OCI-LY3 (cell line): ENCODE data around the gene EDNRA.
"Not testable (repeated sequence)": the region's sequence is repeated elsewhere in the genome, so short reads cannot be mapped to it uniquely, and the experiment has no call there.

Source experiments
- H2AFZ ChIP-seq: fragments of 200-600, 300-600 bp; shearing (Covaris generic); 2 replicates; pipeline ENCODE4 v1.6.0; 2014; ENCODE audit warnings: antibody characterized with exemption, low read depth, low read length
- H3K27ac ChIP-seq: fragments of 200-600, 300-600 bp; sonication (generic); 2 replicates; pipeline ENCODE4 v1.5.1; 2014; ENCODE audit warnings: mild to moderate bottlenecking, low read length, moderate library complexity, mixed read lengths
- H3K27me3 ChIP-seq: fragments of 200-600, 300-600 bp; sonication (generic); 2 replicates; pipeline ENCODE4 v1.6.1; 2014; ENCODE audit warnings: low read depth, low read length, mixed read lengths
- H3K36me3 ChIP-seq: fragments of 200-600, 300-600 bp; sonication (generic); replicated peaks from 2 replicates; pipeline ENCODE3; 2014; ENCODE audit warnings: low read depth, low read length, mixed read lengths
- H3K4me1 ChIP-seq: fragments of 300-600, 200-600 bp; sonication (generic); 2 replicates; pipeline ENCODE4 v1.6.1; 2014; ENCODE audit warnings: low read length, mixed read lengths
- H3K4me2 ChIP-seq: fragments of 200-600, 300-600 bp; sonication (generic); 2 replicates; pipeline ENCODE4 v1.6.1; 2014; ENCODE audit warnings: low read length, mixed read lengths
- H3K4me3 ChIP-seq: fragments of 300-600, 200-600 bp; sonication (generic); 2 replicates; pipeline ENCODE4 v1.5.1; 2014; ENCODE audit warnings: antibody characterized with exemption, mild to moderate bottlenecking, low read length, moderate library complexity
- H3K79me2 ChIP-seq: fragments of 300-600, 200-600 bp; shearing (Covaris generic); 2 replicates; pipeline ENCODE4 v1.6.1; 2014; ENCODE audit warnings: mild to moderate bottlenecking, low read length, mixed read lengths
- H3K9ac ChIP-seq: fragments of 300-600, 200-600 bp; shearing (Covaris generic); 2 replicates; pipeline ENCODE4 v1.6.0; 2014; ENCODE audit warnings: mild to moderate bottlenecking, low read length, moderate library complexity
- H3K9me3 ChIP-seq: fragments of 200-600, 300-600 bp; shearing (Covaris generic); 2 replicates; pipeline ENCODE4 v1.6.1; 2014; ENCODE audit warnings: low read length, mixed read lengths; ENCODE audit not compliant: insufficient read depth
- H4K20me1 ChIP-seq: fragments of 200-600, 300-600 bp; sonication (generic); 2 replicates; pipeline ENCODE4 v1.6.1; 2016; ENCODE audit warnings: low read length, mixed read lengths; ENCODE audit not compliant: insufficient read depth
- EZH2phosphoT487 ChIP-seq: fragments of 200-600 bp; shearing (Covaris generic); IDR thresholded peaks from 2 replicates; pipeline ENCODE4 v1.6.1; 2018; ENCODE audit warnings: antibody characterized with exemption, mixed run types, low read depth
- TF ChIP-seq, protein P1 (sequence below): fragments of 200-600, 300-600 bp; sonication (generic); IDR thresholded peaks from 2 replicates; pipeline ENCODE4 v1.5.1; 2014; ENCODE audit warnings: antibody characterized with exemption, low read length, low read depth

EDNRA gene

DNA sequence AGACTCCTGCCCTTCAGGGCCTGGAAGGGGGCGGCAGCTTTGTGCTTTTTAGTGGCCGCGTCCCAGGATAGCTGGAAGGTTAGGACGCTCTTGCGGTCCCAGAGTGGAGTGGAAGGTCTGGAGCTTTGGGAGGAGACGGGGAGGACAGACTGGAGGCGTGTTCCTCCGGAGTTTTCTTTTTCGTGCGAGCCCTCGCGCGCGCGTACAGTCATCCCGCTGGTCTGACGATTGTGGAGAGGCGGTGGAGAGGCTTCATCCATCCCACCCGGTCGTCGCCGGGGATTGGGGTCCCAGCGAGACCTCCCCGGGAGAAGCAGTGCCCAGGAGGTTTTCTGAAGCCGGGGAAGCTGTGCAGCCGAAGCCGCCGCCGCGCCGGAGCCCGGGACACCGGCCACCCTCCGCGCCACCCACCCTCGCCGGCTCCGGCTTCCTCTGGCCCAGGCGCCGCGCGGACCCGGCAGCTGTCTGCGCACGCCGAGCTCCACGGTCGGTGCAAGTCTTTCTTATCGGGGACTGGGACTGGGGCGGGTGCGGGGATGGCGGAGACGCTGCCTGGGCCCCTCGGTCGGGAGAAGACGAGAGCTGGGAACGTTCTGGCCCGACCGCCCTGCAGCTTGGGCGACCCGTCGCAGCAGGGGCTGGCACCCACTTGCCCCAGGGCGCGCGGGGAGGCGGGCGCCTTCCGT is at the start of gene EDNRA:
Gene EDNRA, plus strand, starts transcription at position 207 of the 686 bp plus-strand sequence. CDS start 4,585 bp downstream, outside the sequence.
- Histone ChIP-seq H3K4me3 (no peak within 1 kb of the TSS), H3K36me3 (peaks cover 2% of the 10 kb centered on the region), H4K20me1 (no peaks in the 10 kb centered on the region), H3K27ac (no peak within 1 kb of the TSS), H3K79me2 (no peaks in the 10 kb centered on the region), H3K9me3 (no peaks in the 10 kb centered on the region), H3K4me1 (peaks cover 31% of the 10 kb centered on the region), H3K9ac (no peak within 1 kb of the TSS), H3K27me3 (no peaks in the 10 kb centered on the region), H2AFZ (no peak within 1 kb of the TSS; the same call in 1 of the 2 replicates), H3K4me2 (peak within 1 kb of the TSS; percentile 16)
- TF ChIP-seq EZH2phosphoT487: no peak
- TF ChIP-seq, protein P1, sequence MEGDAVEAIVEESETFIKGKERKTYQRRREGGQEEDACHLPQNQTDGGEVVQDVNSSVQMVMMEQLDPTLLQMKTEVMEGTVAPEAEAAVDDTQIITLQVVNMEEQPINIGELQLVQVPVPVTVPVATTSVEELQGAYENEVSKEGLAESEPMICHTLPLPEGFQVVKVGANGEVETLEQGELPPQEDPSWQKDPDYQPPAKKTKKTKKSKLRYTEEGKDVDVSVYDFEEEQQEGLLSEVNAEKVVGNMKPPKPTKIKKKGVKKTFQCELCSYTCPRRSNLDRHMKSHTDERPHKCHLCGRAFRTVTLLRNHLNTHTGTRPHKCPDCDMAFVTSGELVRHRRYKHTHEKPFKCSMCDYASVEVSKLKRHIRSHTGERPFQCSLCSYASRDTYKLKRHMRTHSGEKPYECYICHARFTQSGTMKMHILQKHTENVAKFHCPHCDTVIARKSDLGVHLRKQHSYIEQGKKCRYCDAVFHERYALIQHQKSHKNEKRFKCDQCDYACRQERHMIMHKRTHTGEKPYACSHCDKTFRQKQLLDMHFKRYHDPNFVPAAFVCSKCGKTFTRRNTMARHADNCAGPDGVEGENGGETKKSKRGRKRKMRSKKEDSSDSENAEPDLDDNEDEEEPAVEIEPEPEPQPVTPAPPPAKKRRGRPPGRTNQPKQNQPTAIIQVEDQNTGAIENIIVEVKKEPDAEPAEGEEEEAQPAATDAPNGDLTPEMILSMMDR: no peak

DNA sequence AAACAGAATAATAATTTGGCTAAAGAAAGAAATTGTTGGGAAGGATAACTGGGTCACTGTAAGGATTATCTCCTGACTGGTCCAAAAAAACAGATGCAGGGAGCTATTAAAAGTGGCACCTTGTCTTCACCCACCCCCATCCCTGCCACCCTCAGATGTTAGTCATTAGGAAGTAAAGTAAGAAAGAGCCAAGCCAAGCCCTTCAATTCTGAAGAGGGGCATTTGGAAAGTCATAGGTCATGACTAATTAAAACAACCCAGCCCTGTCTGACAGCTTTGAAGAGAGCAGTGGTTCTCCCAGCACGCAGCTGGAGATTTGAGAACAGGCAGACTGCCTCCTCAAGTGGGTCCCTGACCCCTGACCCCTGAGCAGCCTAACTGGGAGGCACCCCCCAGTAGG is 46.5 kb upstream of the EDNRA start:
- H3K27ac ChIP-seq, H3K36me3 ChIP-seq, H3K27me3 ChIP-seq, H2AFZ ChIP-seq, H3K9me3 ChIP-seq, H3K79me2 ChIP-seq, H3K4me2 ChIP-seq, H4K20me1 ChIP-seq, H3K4me1 ChIP-seq, H3K4me3 ChIP-seq, H3K9ac ChIP-seq: not testable (repeated sequence)

- H3K9ac ChIP-seq: no peak overlapping the region
- H3K4me1 ChIP-seq: no peaks in the 10 kb centered on the region
- H2AFZ ChIP-seq: no peak overlapping the region
- no peaks in the 10 kb centered on the region for H3K27me3 ChIP-seq
- no peak overlapping the region for H3K4me2 ChIP-seq
- no peak for TF ChIP-seq EZH2phosphoT487
- H3K36me3 ChIP-seq: no peaks in the 10 kb centered on the region
- H4K20me1 ChIP-seq: no peaks in the 10 kb centered on the region
- H3K79me2 ChIP-seq: no peaks in the 10 kb centered on the region
- H3K9me3 ChIP-seq: no peaks in the 10 kb centered on the region
- H3K27ac ChIP-seq: no peak overlapping the region
- no peak overlapping the region for H3K4me3 ChIP-seq
Observed at GRCh38 chr4:147440442-147440841, 40.5 kb upstream of the EDNRA start.

- H4K20me1 ChIP-seq: no peaks in the 10 kb centered on the region
- no peaks in the 10 kb centered on the region for H3K27me3 ChIP-seq
- no peaks in the 10 kb centered on the region for H3K4me1 ChIP-seq
- no peaks in the 10 kb centered on the region for H3K9me3 ChIP-seq
- no peak overlapping the region for H2AFZ ChIP-seq
- no peak overlapping the region for H3K27ac ChIP-seq
- no peak overlapping the region for H3K9ac ChIP-seq
- H3K36me3 ChIP-seq: no peaks in the 10 kb centered on the region
- H3K79me2 ChIP-seq: no peaks in the 10 kb centered on the region
- TF ChIP-seq EZH2phosphoT487: no peak
- TF ChIP-seq, protein P1: no peak
- no peak overlapping the region for H3K4me3 ChIP-seq
- H3K4me2 ChIP-seq: no peak overlapping the region
Observed at GRCh38 chr4:147447786-147448185, 33.1 kb upstream of the EDNRA start.

- H3K9ac ChIP-seq: no peak overlapping the region
- TF ChIP-seq EZH2phosphoT487: no peak
- TF ChIP-seq, protein P1: no peak
- no peaks in the 10 kb centered on the region for H3K79me2 ChIP-seq
- no peaks in the 10 kb centered on the region for H3K9me3 ChIP-seq
- no peaks in the 10 kb centered on the region for H3K27me3 ChIP-seq
- no peaks in the 10 kb centered on the region for H4K20me1 ChIP-seq
- H3K36me3 ChIP-seq: no peaks in the 10 kb centered on the region
- peaks cover 7% of the 10 kb centered on the region for H3K4me1 ChIP-seq
- no peak overlapping the region for H3K27ac ChIP-seq
- H3K4me2 ChIP-seq: no peak overlapping the region
- H3K4me3 ChIP-seq: no peak overlapping the region
- no peak overlapping the region for H2AFZ ChIP-seq
Observed at GRCh38 chr4:147453561-147454141, 27.2 kb upstream of the EDNRA start.
